Cardiac muscle cell (in vitro differentiated cells and primary cell): ENCODE results near the gene PLAAT3. TPM values are rescaled to one million over a fixed set of nuclear protein-coding genes. Genes with fewer than 3 reads are reported as not detected.
"Not testable (repeated sequence)": the region's sequence is repeated elsewhere in the genome, so short reads cannot be mapped to it uniquely, and the experiment has no call there.

ENCODE experiments used
- DNase-seq, 2 donors: peaks; one replicate each; pipeline versions ENCODE4 v3.0.0 to v3.0.0-alpha.2; 2010 to 2017; ENCODE audit warnings: low read depth in 1 of 2, low spot score in 1 of 2
- H3K27ac ChIP-seq: fragments of 200-600 bp; sonication (generic); 2 replicates; pipeline ENCODE4 v1.5.1; 2016
- H3K27me3 ChIP-seq: fragments of 200-600 bp; sonication (generic); 2 replicates; pipeline ENCODE4 v1.6.0; 2016; ENCODE audit warnings: control low read depth
- H3K36me3 ChIP-seq: fragments of 200-600 bp; sonication (generic); 2 replicates; pipeline ENCODE4 v1.5.1; 2016; ENCODE audit warnings: control low read depth
- H3K4me1 ChIP-seq: fragments of 200-600 bp; sonication (generic); 2 replicates; pipeline ENCODE4 v1.8.1; 2017; ENCODE audit warnings: low read depth, mild to moderate bottlenecking, mixed run types
- H3K4me3 ChIP-seq: fragments of 200-600 bp; sonication (generic); 2 replicates; pipeline ENCODE4 v1.5.1; 2016; ENCODE audit warnings: mild to moderate bottlenecking
- H3K9me3 ChIP-seq: fragments of 200-600 bp; sonication (generic); 2 replicates; pipeline ENCODE4 v1.5.1; 2017; ENCODE audit warnings: low read depth, mild to moderate bottlenecking, control low read depth
- CTCF ChIP-seq: IDR thresholded peaks from 2 replicates; pipeline ENCODE4 v1.5.1; 2012; ENCODE audit warnings: low read depth, mild to moderate bottlenecking, low read length
- polyA plus RNA-seq: library from polyadenylated mRNA; unstranded; fragments of >200 nt; fragmentation: Nextera tagmentation; extraction: Ambion mirVana; gene quantifications from 2 replicates; pipeline ENCODE4 v1.2.1, GENCODE V29; 2016
- total RNA-seq: library from RNA; depleted of rRNA; stranded (reverse); fragments of >200 nt; gene quantifications from 2 replicates; pipeline ENCODE4 v1.2.3, GENCODE V29; 2016

Gene PLAAT3
- total and polyA plus RNA-seq, 2 experiments from 2014 or later, result 10.0 to 10.8 TPM

GRCh38 chr11:63641727-63642126, 27.5 kb upstream of the PLAAT3 start:
- peak; percentile 21 for TF ChIP-seq CTCF
- Histone ChIP-seq H3K9me3 (no peaks in the 10 kb centered on the region), H3K4me3 (no peak overlapping the region), H3K36me3 (peaks cover 24% of the 10 kb centered on the region), H3K4me1 (no peaks in the 10 kb centered on the region), H3K27me3 (no peaks in the 10 kb centered on the region), H3K27ac (no peak overlapping the region)
- peak in 1 of 2 donors; percentile 43 for DNase-seq

GRCh38 chr11:63639199-63639832, 25.1 kb upstream of the PLAAT3 start:
- DNase-seq, result peak in 1 of 2 donors; percentile 50
- Histone ChIP-seq H3K4me3 (no peak overlapping the region), H3K27me3 (no peaks in the 10 kb centered on the region), H3K36me3 (peaks cover 23% of the 10 kb centered on the region), H3K4me1 (no peaks in the 10 kb centered on the region), H3K9me3 (no peaks in the 10 kb centered on the region), H3K27ac (no peak overlapping the region)
- TF ChIP-seq CTCF, result peak; percentile 31

- not testable (repeated sequence) for H3K9me3 ChIP-seq, H3K27me3 ChIP-seq, DNase-seq, H3K4me1 ChIP-seq, H3K27ac ChIP-seq, H3K4me3 ChIP-seq
- H3K36me3 ChIP-seq, result peaks cover 16% of the 10 kb centered on the region
Measured at GRCh38 chr11:63638436-63638835, 24.2 kb upstream of the PLAAT3 start.

GRCh38 chr11:63635762-63636465, 21.7 kb upstream of the PLAAT3 start:
- no peaks in the 10 kb centered on the region for H3K27me3 ChIP-seq
- H3K4me3 ChIP-seq, result no peak overlapping the region
- DNase-seq, result peak; percentile 67 to 80
- H3K27ac ChIP-seq, result no peak overlapping the region
- H3K4me1 ChIP-seq, result no peaks in the 10 kb centered on the region
- no peaks in the 10 kb centered on the region for H3K9me3 ChIP-seq
- peak; percentile 86 for TF ChIP-seq CTCF
- peaks cover 15% of the 10 kb centered on the region for H3K36me3 ChIP-seq

- Histone ChIP-seq H3K27ac (no peak overlapping the region), H3K36me3 (peaks cover 19% of the 10 kb centered on the region), H3K4me3 (no peak overlapping the region), H3K27me3 (no peaks in the 10 kb centered on the region), H3K9me3 (no peaks in the 10 kb centered on the region), H3K4me1 (no peaks in the 10 kb centered on the region)
- DNase-seq, result no peak
- TF ChIP-seq CTCF, result no peak
Measured at GRCh38 chr11:63629426-63629825, 15.2 kb upstream of the PLAAT3 start.

- H3K4me3 ChIP-seq, result no peak overlapping the region
- no peak for TF ChIP-seq CTCF
- H3K27me3 ChIP-seq, result no peaks in the 10 kb centered on the region
- no peak for DNase-seq
- no peak overlapping the region for H3K27ac ChIP-seq
- H3K9me3 ChIP-seq, result no peaks in the 10 kb centered on the region
- H3K4me1 ChIP-seq, result no peaks in the 10 kb centered on the region
- H3K36me3 ChIP-seq, result no peaks in the 10 kb centered on the region
Measured at GRCh38 chr11:63623513-63624140, 9.4 kb upstream of the PLAAT3 start.
